K562 (cell line): Measurements from ENCODE around the gene PRICKLE3. TPM values are rescaled to one million over a fixed set of nuclear protein-coding genes. Genes with fewer than 3 reads are reported as not detected.

Experiments
- CCAR2 ChIP-seq: fragments of 200-400 bp; formaldehyde crosslinking; IDR thresholded peaks from 2 replicates; pipeline ENCODE4 v1.6.1; 2017; ENCODE audit warnings: mild to moderate bottlenecking, low read depth, low read length
- DMBX1 ChIP-seq: fragments of 250-450 bp; sonication (Bioruptor Pico); IDR thresholded peaks from 2 replicates; pipeline ENCODE4 v1.8.0; 2022; ENCODE audit warnings: inconsistent platforms, mild to moderate bottlenecking, moderate library complexity, borderline replicate concordance
- ELK3 ChIP-seq: fragments of 450-650 bp; formaldehyde crosslinking; IDR thresholded peaks from 2 replicates; pipeline ENCODE4 v1.4.0; 2020; ENCODE audit warnings: mild to moderate bottlenecking
- ETV5 ChIP-seq: sonication (generic); formaldehyde crosslinking; IDR thresholded peaks from 2 replicates; pipeline ENCODE4 v1.4.0; 2020; ENCODE audit warnings: low read depth, mild to moderate bottlenecking, missing genetic modification reagents
- FOXA3 ChIP-seq, 2 experiments: fragments of 450-650 bp in 1 of 2; sonication (generic) in 1 of 2; formaldehyde crosslinking; IDR thresholded peaks in 1 of 2; conservative IDR thresholded peaks in 1 of 2; 2 replicates each; pipeline versions ENCODE4 v1.4.0 to v1.8.0; 2020 to 2022; ENCODE audit warnings: mild to moderate bottlenecking in 2 of 2, missing genetic modification reagents in 1 of 2
- HEY1 ChIP-seq: fragments of 250-450 bp; sonication (Bioruptor Pico); IDR thresholded peaks from 2 replicates; pipeline ENCODE4 v1.5.0; 2020; ENCODE audit warnings: mild to moderate bottlenecking, moderate library complexity, borderline replicate concordance
- MBD2 ChIP-seq: sonication (generic); IDR thresholded peaks from 2 replicates; pipeline ENCODE4 v1.6.1; 2016; ENCODE audit warnings: low read depth, borderline replicate concordance
- NCOA6 ChIP-seq: fragments of 450-650 bp; IDR thresholded peaks from 2 replicates; pipeline ENCODE4 v1.6.1; 2017; ENCODE audit warnings: mild to moderate bottlenecking
- PTTG1 ChIP-seq: fragments of 450-650 bp; IDR thresholded peaks from 2 replicates; pipeline ENCODE4 v1.6.1; 2016; ENCODE audit warnings: low read depth, mild to moderate bottlenecking, missing genetic modification characterization, missing compliant biosample characterization
- RB1 ChIP-seq: fragments of 450-650 bp; IDR thresholded peaks from 2 replicates; pipeline ENCODE4 v1.6.1; 2017; ENCODE audit warnings: low read depth, mild to moderate bottlenecking
- RBM14 ChIP-seq: fragments of 200-400 bp; formaldehyde crosslinking; IDR thresholded peaks from 2 replicates; pipeline ENCODE4 v1.6.1; 2018; ENCODE audit warnings: low read depth, mild to moderate bottlenecking, low read length, moderate library complexity, borderline replicate concordance; ENCODE audit not compliant: insufficient read depth
- ZFP30 ChIP-seq: fragments of 250-450 bp; sonication (Bioruptor Pico); IDR thresholded peaks from 2 replicates; pipeline ENCODE4 v1.8.0; 2022; ENCODE audit warnings: moderate library complexity, mild to moderate bottlenecking, inconsistent platforms, borderline replicate concordance
- ZNF263 ChIP-seq: sonication (generic); formaldehyde crosslinking; IDR thresholded peaks from 2 replicates; pipeline ENCODE4 v1.8.0; 2022; ENCODE audit warnings: mild to moderate bottlenecking, missing genetic modification reagents, borderline replicate concordance
- ZNF589 ChIP-seq: fragments of 200-800 bp; sonication (Bioruptor generic); IDR thresholded peaks from 2 replicates; pipeline ENCODE4 v1.6.1; 2016; ENCODE audit warnings: low read depth, missing genetic modification characterization, missing compliant biosample characterization
- ZNF79 ChIP-seq: fragments of 250-450 bp; sonication (Bioruptor Pico); IDR thresholded peaks from 2 replicates; pipeline ENCODE4 v1.4.0; 2020; ENCODE audit warnings: low read depth, mild to moderate bottlenecking, moderate library complexity
- polyA plus RNA-seq, 8 experiments: library from polyadenylated mRNA; depleted of rRNA in 4 of 8; stranded (reverse) in 5 of 8; unstranded in 3 of 8; fragments of >200 nt; fragmentation: Nextera tagmentation in 2 of 8; fragmentation: Illumina TruSeq in 1 of 8; extraction: Ambion mirVana in 2 of 8; extraction: Trizol in 1 of 8; gene quantifications; 2 replicates each; pipeline versions ENCODE4 v1.2.1 to v1.2.3, GENCODE V29; 2011 to 2014; ENCODE audit warnings: inconsistent platforms in 1 of 8, missing spikeins in 1 of 8
- total RNA-seq, 7 experiments: library from RNA; depleted of rRNA in 6 of 7; stranded (reverse); fragments of >200 nt in 6 of 7; fragmentation: Illumina TruSeq in 2 of 7; extraction: Trizol in 2 of 7; gene quantifications; 2 replicates each; pipeline versions ENCODE4 v1.2.1 to v1.2.3, GENCODE V29; 2011 to 2021; ENCODE audit warnings: low replicate concordance in 1 of 7
- TF ChIP-seq, protein P1 (sequence below): fragments of 450-650 bp; conservative IDR thresholded peaks from 2 replicates; pipeline ENCODE4 v1.6.1; 2016; ENCODE audit warnings: missing genetic modification characterization, low read depth, mild to moderate bottlenecking, control low read depth, missing compliant biosample characterization
- TF ChIP-seq, protein P2 (sequence below): fragments of 250-450 bp; sonication (Bioruptor Pico); IDR thresholded peaks from 2 replicates; pipeline ENCODE4 v1.8.0; 2022; ENCODE audit warnings: inconsistent platforms, mild to moderate bottlenecking, moderate library complexity, borderline replicate concordance
- TF ChIP-seq, protein P3 (sequence below), 2 experiments: fragments of 450-650 bp; IDR thresholded peaks; 2 replicates each; pipeline ENCODE4 v1.6.1; 2018; ENCODE audit warnings: mild to moderate bottlenecking in 2 of 2, low read depth in 1 of 2; ENCODE audit not compliant: partially characterized antibody in 2 of 2

Gene PRICKLE3
- total and polyA plus RNA-seq, 9 of the 15 experiments (the other 6 are each of a cell fraction or from before 2014, with no cell fraction given), result 1.1 to 44.3 (median 14.0) TPM

DNA sequence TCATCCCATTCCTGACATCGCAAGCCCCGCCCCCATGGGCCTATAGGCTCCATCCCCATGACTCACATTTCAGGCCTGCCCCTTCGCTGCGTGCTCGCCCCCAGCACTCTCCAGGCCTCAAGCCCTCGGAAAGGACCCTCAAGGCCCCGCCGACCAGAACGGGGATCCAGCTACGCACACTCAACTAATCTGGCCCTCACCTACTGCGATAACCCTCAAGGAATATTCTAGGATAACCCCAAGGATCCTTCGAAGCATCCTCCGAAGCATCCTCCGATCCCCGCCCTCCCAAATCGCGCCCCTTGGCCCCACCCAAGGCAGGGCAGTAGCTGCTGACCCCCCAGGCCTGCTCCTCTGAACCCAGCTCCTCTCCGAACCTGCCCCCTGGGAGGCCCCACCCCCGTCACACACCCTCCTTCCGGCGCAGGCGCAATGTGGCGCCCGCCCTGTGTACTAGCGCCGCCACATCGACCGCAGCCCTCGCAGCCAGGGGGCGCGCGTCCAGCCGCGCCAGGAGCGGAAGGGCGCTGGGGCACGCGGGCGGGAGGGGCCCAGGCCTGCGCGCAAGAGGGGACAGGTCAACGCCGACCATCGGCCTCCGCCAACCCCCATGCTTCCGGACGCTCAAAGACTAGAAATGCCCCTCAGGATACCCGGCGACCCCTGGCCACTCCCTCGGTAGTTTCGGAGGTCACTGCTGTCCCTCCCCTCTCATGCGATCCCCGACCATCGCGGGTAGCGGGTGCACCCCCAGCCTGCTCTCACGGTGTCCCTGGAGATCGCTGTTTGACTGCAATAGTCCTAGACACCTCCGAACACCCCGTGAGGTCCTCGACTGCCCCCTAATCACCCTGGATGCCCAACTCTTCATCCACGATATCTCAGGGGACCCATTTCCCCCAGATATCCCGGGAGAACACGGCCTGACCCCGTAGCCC lies 30.0 kb downstream of the PRICKLE3 start (continued):
- TF ChIP-seq RBM14 (no peak), ZFP30 (CRISPR knock-in tag) (no peak), ZNF589 (CRISPR knock-in tag) (peak; percentile 69; the same call in 1 of the 2 replicates), PTTG1 (tag) (no peak), DMBX1 (CRISPR knock-in tag) (peak; percentile 83), ZNF79 (CRISPR knock-in tag) (no peak), HEY1 (CRISPR knock-in tag) (no peak), MBD2 (0 out of 2 replicates have a peak, but pooled peaks have one; percentile 43), FOXA3 (CRISPR knock-in tag; conservative IDR thresholded peaks at IDR 0.05 in 1 of 2, IDR thresholded peaks at IDR 0.05 in 1 of 2) (peak in 1 of 2 experiments; percentile 91; a peak in 2 of 4 replicates), ELK3 (CRISPR knock-in tag) (no peak), RB1 (peak; percentile 85), CCAR2 (no peak), ETV5 (peak; percentile 95), ZNF263 (no peak; the same call in 1 of the 2 replicates), NCOA6 (no peak)
- TF ChIP-seq, protein P1, sequence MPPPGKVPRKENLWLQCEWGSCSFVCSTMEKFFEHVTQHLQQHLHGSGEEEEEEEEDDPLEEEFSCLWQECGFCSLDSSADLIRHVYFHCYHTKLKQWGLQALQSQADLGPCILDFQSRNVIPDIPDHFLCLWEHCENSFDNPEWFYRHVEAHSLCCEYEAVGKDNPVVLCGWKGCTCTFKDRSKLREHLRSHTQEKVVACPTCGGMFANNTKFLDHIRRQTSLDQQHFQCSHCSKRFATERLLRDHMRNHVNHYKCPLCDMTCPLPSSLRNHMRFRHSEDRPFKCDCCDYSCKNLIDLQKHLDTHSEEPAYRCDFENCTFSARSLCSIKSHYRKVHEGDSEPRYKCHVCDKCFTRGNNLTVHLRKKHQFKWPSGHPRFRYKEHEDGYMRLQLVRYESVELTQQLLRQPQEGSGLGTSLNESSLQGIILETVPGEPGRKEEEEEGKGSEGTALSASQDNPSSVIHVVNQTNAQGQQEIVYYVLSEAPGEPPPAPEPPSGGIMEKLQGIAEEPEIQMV, result no peak
- TF ChIP-seq, protein P2, sequence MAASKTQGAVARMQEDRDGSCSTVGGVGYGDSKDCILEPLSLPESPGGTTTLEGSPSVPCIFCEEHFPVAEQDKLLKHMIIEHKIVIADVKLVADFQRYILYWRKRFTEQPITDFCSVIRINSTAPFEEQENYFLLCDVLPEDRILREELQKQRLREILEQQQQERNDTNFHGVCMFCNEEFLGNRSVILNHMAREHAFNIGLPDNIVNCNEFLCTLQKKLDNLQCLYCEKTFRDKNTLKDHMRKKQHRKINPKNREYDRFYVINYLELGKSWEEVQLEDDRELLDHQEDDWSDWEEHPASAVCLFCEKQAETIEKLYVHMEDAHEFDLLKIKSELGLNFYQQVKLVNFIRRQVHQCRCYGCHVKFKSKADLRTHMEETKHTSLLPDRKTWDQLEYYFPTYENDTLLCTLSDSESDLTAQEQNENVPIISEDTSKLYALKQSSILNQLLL, result no peak
- TF ChIP-seq, protein P3, sequence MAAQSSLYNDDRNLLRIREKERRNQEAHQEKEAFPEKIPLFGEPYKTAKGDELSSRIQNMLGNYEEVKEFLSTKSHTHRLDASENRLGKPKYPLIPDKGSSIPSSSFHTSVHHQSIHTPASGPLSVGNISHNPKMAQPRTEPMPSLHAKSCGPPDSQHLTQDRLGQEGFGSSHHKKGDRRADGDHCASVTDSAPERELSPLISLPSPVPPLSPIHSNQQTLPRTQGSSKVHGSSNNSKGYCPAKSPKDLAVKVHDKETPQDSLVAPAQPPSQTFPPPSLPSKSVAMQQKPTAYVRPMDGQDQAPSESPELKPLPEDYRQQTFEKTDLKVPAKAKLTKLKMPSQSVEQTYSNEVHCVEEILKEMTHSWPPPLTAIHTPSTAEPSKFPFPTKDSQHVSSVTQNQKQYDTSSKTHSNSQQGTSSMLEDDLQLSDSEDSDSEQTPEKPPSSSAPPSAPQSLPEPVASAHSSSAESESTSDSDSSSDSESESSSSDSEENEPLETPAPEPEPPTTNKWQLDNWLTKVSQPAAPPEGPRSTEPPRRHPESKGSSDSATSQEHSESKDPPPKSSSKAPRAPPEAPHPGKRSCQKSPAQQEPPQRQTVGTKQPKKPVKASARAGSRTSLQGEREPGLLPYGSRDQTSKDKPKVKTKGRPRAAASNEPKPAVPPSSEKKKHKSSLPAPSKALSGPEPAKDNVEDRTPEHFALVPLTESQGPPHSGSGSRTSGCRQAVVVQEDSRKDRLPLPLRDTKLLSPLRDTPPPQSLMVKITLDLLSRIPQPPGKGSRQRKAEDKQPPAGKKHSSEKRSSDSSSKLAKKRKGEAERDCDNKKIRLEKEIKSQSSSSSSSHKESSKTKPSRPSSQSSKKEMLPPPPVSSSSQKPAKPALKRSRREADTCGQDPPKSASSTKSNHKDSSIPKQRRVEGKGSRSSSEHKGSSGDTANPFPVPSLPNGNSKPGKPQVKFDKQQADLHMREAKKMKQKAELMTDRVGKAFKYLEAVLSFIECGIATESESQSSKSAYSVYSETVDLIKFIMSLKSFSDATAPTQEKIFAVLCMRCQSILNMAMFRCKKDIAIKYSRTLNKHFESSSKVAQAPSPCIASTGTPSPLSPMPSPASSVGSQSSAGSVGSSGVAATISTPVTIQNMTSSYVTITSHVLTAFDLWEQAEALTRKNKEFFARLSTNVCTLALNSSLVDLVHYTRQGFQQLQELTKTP (IDR thresholded peaks at IDR 0.05; ENCODE audit: low read depth in 1 of 2, partially characterized antibody in 2 of 2), result no peak
